HG02798 (cell line): Measurements from ENCODE around the gene CANT1.
"Not testable (repeated sequence)": the region's sequence is repeated elsewhere in the genome, so short reads cannot be mapped to it uniquely, and the experiment has no call there.

Source experiments
- ATAC-seq: cut with Tn5 transposase; IDR thresholded peaks from one replicate; pipeline ENCODE4 v1.9.1; 2021; ENCODE audit warnings: mild to moderate bottlenecking; ENCODE audit not compliant: unreplicated experiment, poor library complexity

The CANT1 gene

DNA sequence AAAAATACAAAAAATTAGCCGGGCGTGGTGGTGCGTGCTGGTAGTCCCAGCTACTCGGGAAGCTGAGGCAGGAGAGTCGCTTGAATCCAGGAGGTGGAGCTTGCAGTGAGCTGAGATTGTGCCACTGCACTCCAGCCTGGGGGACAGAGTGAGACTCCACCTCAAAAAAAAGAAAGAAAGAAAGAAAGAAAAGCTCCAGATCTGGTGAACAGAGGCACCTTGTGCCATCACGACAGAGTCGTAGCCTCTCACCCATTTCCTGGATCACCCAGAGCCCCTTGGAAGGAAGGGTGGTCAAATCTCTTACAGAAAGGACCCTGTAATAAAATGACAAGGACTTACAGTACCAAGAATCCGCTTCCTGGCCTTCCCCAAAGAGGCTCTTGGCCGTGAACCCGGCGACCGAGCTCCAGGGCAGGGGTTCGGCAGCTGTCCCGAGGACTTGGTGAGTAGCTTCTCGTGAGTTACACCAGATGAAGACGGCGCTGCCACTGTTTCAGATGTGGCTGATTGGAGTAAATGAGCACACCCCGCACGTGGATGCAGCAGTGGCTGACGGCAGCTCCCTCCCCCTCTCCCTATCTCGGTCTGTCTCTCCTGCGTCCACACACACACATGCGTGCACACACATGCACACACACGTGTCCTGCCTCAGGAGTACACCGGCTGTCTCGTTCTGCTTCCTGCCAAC is 43.3 kb downstream of the CANT1 start:
- no peak for ATAC-seq

DNA sequence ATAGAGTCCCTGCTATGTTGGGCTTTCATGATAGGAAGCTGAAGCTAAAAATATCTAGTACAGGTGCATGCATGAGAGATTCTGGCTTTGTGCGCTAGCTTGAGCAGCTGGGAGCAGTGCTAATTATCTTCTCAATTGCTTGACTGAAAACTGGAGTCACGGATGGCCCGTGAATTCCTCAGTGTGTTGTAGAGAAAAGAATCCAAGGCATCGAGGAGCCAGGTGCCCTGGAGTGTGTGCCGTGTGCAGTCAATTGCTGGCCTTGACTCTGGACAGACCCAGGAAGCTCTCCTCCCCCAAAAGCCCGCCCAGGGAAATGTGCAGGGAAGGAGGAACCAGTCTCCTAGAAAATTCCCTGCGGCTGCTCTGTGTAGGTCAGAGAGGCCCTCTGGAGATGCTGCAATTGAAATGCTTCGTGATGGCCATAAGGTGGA is 44.1 kb downstream of the CANT1 start:
- no peak for ATAC-seq

DNA sequence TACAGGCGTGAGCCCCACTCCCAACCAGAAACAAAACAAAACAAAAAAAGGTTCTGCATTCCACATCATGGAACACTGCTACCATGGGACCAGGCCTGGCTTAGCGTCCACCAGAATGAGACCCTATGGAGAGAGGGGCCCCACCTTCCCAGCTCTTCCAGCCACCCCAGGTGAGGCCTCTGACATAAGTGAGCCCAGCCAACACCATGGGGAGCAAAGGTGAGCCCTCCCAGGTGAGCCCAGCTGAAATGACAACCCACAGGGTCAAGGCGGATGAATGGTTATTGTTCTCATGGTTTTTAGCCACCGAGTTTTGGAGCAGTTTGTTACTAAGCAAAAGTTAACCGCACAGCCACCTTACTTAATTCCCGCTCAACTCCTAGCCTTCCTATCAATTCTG is 46.2 kb downstream of the CANT1 start:
- ATAC-seq: no peak

DNA sequence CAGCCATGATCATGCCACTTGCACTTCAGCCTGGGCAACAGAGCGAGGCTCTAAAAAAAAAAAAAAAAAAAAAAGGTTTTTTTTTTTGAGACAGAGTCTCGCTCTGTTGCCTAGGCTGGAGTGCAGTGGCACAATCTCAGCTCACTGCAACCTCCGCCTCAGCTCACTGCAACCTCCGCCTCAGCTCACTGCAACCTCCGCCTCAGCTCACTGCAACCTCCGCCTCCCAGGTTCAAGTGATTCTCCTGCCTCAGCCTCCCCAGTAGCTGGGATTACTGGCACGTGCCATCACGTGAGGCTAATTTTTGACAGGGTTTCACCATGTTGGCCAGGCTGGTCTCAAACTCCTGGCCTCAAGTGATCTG is 46.6 kb downstream of the CANT1 start:
- ATAC-seq: not testable (repeated sequence)

DNA sequence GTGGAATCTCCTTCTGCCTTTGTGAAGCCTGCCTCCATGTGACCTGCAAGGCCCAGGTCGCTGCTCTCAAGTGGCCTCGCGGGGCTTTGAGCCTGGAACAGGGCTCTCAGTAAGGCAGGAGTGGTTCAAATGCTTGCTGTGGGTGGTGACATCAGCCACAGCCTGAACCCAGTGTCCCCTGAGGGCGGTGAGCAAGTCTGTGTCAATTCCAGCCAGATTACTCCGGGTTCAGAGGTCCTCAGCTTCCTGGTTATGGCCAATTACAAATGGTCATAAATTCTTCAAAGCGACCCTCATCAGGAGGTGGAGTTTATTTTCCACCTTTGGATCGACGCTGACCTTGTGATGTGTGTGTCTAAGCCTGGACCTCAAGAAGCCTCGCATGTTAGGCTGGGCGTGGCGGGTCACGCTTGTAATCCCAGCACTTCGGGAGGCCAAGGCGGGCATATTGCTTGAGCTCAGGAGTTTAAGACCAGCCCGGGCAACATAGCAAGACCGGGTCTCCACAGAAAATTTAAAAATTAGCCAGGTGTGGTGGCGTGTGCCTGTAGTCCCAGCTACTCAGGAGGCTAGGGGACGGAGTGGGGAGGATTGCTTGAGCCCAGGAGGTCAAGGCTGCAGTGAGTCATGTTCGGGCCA is 47.1 kb downstream of the CANT1 start:
- no peak for ATAC-seq

DNA sequence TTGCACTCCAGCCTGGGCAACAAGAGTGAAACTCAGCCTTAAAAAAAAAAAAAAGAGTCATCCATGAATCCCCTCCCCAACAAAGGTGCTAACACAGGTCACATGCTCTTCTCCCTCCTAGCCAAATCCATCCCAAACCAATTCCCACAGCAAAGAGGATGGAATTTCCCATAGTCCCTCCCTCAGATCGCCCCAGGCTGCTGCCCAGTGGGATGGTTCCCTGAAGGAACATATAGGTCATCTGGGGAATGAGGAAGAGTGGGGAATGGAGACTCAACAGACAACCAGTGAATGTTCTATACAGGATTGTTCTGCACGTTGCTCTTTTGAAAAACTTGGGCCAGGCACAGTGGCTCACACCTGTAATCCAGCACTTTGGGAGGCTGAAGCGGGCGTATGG is 48.0 kb downstream of the CANT1 start:
- no peak for ATAC-seq

DNA sequence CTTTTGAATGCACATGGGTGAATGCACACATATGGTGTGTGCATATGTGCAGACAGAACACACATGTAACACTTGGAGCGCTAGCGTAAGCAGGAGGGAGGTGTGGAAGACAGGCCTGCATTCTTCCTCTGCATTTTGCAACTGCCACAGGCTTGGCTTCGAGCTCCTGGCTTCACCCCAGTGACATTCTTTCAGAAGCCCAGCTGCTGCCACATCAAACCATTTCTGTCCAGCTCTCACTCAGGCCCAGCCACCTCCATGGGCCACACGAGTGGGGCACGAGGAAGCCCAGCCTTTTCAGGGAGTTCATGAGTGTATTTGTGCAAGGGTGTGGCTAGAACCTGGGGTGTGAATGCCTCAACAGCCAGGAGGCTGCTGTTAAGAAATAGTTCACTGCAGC is 48.6 kb downstream of the CANT1 start:
- ATAC-seq: no peak

DNA sequence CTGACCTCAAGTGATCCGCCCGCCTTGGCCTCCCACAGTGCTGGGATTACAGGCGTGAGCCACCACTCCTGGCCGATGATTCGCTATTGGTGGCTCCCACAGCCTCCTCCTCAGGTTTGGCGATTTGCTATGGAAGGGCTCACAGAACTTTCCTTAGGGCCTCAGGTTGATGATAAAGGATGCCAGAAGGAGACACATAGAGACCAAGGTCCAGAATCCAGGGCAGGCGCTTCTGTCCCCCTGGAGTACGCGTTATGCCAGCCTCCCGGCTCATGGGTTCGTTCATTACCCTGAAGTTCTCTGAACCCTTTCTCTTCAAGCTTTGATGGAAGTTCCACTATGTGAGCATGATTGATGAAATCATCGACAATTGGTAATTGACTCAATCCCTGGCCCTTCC is 49.8 kb downstream of the CANT1 start:
- ATAC-seq: no peak

DNA sequence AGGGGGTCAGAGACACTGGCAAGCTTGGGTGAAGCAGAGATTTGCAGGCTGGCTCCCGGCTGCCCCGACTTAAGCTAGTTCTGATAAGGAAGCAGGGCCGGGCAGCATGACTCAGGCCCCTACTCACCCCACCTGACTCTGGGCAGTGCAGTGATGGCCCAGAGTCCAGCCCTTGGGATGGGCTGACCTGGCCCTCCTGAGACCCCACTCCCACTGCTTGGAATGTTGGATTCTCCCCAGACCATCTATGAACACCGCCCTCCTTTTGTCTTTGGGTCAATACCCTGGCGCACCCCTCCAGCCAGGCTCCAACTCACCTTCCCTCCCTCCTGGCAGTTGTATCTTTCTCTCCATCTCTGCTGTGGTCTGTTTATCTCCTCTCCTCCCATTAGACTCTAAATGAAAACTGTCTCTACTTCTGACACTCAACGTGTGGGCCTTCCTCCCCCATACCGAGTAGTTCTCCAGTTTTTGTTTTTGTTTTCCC is 50.9 kb downstream of the CANT1 start:
- ATAC-seq: no peak

DNA sequence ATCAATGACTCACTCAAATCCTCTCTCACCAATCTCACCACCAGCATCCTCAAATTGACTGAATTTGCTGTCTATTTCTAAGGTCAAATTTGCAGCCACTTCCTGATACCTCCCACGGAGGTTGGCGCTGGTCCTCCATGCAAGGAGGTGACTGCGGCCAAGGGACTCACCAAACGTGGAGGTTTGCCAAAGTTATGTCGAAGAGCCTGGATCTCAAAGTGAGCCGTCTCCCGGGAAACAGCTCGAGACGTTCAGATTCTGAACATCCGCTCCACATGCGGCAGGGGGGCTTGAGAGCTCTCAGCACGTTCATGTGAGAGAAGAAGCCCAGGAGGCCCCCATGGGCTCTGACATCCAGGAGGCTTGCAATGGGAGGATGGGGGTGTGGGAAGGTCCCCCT is 52.4 kb downstream of the CANT1 start:
- ATAC-seq: no peak

DNA sequence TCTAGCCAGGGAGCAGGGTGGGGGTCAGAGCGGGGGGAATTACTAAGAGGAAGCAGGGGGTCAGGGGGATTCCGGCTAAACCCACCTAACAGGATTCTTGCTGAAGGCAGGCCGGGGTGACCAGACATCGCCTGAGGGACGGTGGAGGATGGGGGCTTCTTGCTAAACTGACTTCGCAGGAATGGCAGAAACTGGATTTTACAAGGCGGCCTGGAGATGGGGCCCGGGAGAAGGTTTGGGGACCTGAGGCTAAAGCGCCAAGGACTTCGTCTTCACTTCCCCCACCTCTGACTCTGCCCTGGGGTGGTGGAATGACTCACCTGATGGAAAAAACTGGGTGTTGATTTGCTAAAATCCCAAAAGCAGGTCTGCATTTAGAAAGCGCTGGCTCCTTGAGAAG is 53.3 kb downstream of the CANT1 start:
- ATAC-seq: no peak

DNA sequence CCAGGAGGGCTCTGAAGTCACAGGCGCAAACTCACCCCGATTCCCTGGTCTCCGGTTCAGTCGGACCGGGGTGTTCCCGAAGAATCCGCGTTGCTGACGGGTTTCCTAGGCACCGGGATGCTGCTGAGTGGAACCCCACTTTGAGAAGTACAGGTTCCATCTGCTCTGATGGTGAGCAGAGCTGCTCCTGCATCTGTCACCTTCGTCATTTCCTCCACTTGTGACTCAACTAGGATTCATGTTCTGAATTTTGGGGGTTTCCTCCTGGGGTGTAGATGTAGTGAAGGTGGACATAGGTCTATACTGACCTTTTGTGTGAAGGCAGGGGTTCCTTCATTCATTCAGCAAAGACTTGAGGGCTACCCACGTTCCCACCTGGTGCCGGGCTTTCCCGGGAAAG is 54.9 kb downstream of the CANT1 start:
- no peak for ATAC-seq

DNA sequence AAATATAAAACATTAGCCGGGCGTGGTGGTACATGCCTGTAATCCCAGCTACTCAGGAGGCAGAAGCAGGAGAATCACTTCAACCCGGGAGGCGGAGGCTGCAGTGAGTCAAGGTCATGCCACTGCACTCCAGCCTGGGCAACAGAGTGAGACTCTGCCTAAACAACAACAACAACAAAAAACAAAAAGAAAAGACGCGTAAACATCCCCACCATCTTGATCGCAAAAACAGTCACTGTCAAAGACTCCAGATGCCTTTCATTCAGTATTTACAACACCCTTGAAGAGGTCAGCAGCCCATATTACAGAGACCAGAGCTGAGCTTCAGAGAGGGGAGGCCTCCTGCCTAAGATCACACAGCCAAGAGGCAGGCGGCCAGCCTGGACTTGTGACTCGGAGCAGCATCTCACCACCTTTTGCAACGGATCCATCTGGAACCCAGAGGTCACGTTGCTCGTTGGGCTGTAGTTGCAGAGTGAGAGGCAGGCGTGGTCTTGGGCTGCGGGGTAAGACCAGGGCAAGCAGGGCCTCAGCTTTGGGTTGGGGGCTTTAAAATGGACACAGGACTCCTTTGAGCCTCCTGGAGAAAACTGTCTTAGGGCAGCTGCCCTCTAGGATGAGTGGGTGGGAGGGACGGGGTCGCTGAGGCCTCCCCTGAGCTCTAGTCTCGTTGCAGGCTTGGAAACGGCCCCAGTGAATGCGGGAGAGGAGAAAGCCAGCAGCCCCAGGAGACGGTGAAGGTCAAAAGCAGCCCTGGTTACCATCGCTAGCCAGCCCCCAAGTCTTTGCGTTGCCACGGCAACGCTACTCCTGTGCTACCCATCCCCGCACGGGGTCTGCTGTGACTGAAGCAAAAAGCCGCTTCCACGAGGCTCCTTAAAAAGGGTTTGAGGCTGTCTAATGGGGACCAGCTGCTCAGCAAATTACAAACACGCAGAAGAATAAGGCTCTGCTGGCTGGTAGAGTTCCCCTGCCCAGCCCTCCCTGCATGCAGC is 55.9 kb downstream of the CANT1 start:
- ATAC-seq: no peak

DNA sequence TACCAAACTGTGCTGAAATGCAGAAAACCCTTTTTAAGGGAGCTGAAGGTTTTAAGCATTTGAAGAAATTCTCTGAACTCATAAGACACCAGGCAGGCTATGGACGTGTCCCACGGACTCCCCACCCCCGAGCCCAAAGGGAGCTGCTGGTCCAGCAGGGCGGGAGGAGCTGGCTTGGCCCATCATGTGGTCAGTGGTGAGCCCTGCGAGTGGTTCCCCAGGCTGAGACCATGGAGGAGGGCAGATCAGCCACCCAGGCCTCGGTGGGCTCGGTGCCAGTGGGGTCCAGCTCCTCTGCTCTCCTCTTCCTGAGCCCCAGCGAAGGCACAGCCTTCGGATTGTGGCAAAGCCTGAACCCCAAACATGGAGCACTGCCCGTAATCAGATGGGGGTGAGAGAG is 56.9 kb downstream of the CANT1 start:
- no peak for ATAC-seq

DNA sequence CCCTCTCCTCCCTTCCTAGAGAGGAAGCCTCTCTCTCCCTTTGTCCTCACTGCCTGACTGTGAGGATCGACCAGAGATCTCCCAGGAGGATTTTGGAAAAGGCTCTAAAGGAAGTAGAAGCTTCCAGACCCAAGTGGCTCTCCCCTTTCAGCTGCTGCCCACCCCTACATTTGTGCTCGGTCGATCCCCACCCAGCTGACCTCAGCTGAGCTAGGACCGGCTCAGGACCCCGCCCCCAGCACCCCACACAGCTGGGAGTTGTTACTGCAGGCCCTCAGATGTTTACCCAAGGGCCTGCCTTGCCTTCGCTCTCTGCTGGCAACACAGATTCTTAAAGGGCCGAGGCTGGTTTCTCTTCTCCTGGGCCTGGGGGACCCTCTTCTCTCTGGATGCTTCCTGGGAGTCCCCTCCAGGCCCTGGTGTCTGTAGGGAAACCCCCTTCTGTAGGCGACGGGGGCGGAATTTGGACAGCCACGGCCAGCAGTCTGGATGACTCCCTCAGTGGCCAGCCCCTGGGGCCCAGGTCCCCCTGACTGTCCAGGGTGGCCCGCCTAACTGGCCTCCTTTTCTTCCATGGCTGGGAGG is 57.5 kb downstream of the CANT1 start:
- no peak for ATAC-seq

DNA sequence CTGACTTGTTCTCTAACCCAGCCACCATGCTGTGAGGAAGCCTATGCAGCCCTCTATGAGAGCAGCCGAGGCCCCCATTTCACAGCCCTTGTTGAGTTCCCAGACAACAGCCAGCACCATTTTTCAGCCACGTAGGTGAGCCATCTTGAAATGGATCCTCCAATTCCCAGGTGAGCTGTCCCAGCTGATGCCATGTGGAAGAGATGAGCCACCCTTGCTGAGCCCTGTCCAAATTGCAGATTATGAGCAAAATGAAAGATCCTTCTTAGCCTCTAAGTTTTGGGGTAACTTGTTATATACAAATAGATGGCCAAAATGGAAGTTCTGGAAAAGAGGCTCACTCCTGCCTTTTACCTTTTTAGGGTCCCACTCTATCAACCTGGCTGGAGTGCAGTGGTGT is 58.7 kb downstream of the CANT1 start:
- ATAC-seq: no peak

DNA sequence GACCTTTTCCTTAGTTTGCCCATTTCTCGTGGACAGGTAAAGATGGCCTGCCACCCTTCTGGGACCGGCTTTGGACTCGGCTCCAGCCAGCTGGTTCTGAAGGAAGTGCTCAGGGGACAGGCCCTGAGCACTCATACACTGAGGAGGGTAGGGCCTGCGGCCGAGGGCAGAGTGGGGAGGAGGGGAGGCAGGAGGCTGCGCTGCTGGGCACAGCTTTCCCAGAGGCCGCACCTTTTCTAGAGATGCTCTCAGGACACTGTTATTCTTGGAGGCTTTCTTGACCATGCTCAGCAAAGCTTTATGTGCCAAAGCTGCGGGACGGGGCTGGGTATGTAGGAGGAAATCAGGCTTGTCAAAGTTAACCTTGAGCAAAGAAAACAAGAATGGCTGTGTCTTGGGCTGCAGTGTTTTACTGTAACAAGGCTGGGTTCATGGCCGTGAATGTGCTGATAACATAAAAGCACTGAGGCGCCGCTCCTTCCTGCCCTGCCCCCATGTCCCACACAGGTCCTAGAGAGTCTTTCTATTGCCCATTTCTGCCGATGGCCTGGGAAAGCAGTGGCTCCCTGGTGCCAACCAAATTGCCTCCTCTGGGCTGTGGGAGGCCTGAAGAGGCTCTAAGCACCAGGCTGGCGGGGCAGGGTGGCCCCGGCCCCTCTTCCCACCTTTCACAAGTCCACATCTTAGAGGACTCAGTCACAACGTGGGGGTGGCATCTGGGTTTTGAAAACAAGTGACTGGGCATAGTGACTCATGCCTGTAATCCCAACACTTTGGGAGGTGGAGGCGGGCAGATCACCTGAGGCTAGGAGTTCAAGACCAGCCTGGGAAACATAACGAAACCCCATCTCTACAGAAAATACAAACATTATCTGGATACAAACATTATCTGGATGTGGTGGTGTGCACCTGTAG is 62.1 kb downstream of the CANT1 start:
- no peak for ATAC-seq

DNA sequence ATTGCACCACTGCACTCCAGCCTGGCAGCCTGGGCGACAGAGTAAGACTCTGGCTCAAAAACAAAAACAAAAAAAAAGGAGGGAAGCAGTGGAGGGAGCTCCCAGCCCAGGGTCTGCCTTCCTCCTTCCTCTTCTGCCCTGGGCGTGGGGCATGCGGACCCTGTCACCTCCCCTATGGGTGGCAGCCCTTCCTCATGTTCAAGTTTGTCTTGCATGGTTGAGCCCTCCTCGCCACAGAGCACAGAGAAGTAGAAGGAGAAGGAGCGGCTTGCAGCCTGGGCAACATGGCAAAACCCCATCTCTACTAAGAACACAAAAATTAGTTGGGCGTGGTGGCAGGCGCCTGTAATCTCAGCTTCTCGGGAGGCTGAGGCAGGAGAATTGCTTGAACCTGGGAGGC is 62.9 kb downstream of the CANT1 start:
- no peak for ATAC-seq

DNA sequence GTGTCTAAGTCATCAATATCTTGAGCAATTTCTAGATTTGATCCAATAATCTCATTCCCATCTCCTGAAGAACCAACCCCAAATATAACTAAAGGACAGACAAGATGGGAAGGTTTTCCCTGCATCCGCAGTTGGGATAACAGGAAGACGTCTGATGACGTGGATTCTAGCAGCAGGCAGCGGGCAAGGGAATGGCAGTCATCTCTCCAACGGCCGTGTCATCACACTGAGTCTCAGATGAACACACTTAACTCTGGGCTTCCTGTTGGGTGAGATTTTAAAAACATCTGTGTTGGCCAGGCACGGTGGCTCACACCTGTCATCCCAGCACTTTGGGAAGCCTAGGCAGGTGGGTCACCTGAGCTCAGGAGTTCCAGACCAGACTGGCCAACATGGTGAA is 63.4 kb downstream of the CANT1 start:
- no peak for ATAC-seq

DNA sequence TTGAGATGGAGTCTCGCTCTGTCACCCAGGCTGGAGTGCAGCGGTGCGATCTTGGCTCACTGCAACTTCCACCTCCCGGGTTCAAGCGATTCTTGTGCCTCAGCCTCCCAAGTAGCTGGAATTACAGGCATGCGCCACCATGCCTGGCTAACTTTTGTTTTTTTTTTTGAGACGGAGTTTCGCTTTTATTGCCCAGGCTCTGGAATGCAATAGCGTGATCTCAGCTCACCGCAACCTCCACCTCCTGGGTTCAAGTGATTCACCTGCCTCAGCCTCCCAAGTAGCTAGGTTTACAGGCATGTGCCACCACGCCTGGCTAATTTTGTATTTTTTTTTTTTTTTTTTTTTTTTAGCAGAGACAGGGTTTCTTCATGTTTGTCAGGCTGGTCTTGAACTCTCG is 64.1 kb downstream of the CANT1 start:
- not testable (repeated sequence) for ATAC-seq
